ENCODE data around the gene PRXL2B.

DNA sequence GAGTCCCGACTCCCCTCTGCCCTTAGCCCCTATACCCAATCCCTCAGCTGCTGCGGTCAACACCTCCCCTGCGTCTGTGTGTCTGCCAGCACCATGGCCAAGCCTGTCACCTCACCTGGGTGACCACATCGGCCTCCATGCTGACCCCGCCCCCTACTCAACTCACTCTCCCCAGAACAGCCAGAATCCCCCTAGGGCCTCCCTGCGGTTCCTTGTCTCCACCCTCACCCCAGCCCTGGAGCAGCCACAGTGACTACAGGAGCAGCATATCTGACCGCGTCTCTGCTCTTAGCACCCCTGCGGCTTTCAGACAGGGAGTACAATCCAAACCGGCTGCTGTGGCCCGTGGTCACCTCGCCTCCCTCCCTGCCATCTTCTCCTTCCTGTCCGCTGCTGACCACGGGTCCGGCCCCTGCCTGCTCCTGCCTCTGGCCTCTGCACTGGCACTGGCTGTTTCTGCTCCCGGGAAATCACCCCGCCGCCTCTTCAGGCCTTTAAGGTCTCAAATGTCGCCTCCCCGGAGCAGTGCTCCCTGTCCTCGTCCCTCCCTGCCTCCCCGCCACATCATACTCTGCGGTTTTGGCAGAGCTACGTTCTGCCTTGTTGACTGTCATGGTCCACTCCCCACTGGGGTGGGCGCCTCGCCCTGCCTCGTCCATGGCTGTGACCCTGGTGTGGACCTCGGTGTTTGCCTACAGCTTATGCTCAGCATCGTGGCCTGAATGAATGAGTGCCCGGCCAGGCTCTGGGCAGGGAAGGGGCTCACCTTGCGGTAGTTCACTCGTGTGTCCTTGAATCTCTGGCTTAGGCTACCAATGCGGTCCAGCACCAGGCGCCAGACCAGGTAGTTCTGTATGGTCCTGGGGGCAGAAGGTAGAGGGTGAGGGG, 11.1 kb downstream of the PRXL2B start:
- TF ChIP-seq, protein P1, sequence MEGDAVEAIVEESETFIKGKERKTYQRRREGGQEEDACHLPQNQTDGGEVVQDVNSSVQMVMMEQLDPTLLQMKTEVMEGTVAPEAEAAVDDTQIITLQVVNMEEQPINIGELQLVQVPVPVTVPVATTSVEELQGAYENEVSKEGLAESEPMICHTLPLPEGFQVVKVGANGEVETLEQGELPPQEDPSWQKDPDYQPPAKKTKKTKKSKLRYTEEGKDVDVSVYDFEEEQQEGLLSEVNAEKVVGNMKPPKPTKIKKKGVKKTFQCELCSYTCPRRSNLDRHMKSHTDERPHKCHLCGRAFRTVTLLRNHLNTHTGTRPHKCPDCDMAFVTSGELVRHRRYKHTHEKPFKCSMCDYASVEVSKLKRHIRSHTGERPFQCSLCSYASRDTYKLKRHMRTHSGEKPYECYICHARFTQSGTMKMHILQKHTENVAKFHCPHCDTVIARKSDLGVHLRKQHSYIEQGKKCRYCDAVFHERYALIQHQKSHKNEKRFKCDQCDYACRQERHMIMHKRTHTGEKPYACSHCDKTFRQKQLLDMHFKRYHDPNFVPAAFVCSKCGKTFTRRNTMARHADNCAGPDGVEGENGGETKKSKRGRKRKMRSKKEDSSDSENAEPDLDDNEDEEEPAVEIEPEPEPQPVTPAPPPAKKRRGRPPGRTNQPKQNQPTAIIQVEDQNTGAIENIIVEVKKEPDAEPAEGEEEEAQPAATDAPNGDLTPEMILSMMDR (conservative IDR thresholded peaks at IDR 0.05; ENCODE audit: low read depth in 2 of 2): no peak
- TF ChIP-seq, protein P2, sequence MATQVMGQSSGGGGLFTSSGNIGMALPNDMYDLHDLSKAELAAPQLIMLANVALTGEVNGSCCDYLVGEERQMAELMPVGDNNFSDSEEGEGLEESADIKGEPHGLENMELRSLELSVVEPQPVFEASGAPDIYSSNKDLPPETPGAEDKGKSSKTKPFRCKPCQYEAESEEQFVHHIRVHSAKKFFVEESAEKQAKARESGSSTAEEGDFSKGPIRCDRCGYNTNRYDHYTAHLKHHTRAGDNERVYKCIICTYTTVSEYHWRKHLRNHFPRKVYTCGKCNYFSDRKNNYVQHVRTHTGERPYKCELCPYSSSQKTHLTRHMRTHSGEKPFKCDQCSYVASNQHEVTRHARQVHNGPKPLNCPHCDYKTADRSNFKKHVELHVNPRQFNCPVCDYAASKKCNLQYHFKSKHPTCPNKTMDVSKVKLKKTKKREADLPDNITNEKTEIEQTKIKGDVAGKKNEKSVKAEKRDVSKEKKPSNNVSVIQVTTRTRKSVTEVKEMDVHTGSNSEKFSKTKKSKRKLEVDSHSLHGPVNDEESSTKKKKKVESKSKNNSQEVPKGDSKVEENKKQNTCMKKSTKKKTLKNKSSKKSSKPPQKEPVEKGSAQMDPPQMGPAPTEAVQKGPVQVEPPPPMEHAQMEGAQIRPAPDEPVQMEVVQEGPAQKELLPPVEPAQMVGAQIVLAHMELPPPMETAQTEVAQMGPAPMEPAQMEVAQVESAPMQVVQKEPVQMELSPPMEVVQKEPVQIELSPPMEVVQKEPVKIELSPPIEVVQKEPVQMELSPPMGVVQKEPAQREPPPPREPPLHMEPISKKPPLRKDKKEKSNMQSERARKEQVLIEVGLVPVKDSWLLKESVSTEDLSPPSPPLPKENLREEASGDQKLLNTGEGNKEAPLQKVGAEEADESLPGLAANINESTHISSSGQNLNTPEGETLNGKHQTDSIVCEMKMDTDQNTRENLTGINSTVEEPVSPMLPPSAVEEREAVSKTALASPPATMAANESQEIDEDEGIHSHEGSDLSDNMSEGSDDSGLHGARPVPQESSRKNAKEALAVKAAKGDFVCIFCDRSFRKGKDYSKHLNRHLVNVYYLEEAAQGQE (IDR thresholded peaks at IDR 0.05; ENCODE audit: unreplicated experiment): no peak
- TF ChIP-seq POLR2AphosphoS5 (IDR thresholded peaks at IDR 0.05; ENCODE audit: low read depth): no peak
- TF ChIP-seq EZH2phosphoT487 (IDR thresholded peaks at IDR 0.05; ENCODE audit: unreplicated experiment): no peak
- TF ChIP-seq EZH2 (IDR thresholded peaks at IDR 0.05; ENCODE audit: low read depth, unreplicated experiment): no peak
- TF ChIP-seq JUNB (IDR thresholded peaks at IDR 0.05; ENCODE audit: unreplicated experiment): no peak
- TF ChIP-seq, protein P3, sequence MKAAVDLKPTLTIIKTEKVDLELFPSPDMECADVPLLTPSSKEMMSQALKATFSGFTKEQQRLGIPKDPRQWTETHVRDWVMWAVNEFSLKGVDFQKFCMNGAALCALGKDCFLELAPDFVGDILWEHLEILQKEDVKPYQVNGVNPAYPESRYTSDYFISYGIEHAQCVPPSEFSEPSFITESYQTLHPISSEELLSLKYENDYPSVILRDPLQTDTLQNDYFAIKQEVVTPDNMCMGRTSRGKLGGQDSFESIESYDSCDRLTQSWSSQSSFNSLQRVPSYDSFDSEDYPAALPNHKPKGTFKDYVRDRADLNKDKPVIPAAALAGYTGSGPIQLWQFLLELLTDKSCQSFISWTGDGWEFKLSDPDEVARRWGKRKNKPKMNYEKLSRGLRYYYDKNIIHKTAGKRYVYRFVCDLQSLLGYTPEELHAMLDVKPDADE (IDR thresholded peaks at IDR 0.05): no peak
- TF ChIP-seq CREB1 (CRISPR knock-in tag; IDR thresholded peaks at IDR 0.05; ENCODE audit: low read depth): no peak
- no peak for TF ChIP-seq ZNF114 (CRISPR knock-in tag; IDR thresholded peaks at IDR 0.05)
